Measurements from ENCODE around the gene CMKLR1.

Gene CMKLR1

GRCh38 chr12:108266131-108266530 is 73.0 kb downstream of the CMKLR1 start:
- DNase-seq (ENCODE audit: low read depth in 2 of 2): no peak

- DNase-seq (ENCODE audit: low read depth in 2 of 2): no peak
These were observed 73.6 kb downstream of the CMKLR1 start for GRCh38 chr12:108265505-108265904.

DNA sequence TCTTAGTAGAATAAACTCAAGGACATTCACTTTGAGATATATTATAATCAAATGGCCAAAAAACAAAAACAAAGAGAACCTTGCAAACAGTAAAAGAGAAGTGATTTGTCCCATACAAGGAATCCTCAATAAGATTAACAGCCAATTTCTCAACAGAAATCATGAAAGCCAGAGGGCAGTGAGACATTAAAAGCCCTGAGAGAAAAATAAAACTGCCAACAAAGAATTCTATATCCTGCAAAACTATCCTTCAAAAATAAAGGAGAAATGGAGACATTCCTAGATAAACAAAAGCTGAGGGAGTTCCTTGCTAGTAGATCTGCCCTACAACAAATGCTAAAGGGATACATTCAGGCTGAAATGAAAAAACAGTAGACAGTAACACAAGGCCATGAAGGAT is 78.1 kb downstream of the CMKLR1 start:
- DNase-seq (ENCODE audit: low read depth in 2 of 2): no peak

- DNase-seq (ENCODE audit: low read depth in 2 of 2): no peak
These were observed 79.1 kb downstream of the CMKLR1 start for GRCh38 chr12:108260039-108260438.

DNA sequence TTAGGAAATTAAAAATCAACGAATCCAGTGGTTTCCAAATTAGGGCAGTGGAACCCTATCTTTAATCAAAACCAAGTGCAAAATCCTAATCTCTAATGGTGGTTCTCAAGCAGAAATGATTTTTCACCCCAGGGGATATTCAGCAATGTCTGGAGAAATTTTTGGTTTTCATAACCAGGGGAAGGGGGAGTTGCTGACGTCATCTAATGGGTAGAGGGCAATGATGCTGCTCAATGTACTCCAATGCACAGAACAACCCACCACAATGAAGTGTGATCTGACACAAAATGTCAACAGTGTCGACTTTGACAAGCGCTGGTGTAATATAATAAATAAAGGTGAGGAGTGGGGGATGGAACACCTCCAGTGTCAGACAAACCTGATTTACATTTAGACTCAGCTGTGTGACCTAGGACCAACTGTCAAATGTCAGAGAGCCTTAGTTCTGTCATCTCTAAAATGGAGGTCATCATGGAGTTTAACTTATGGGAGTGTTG is 81.5 kb downstream of the CMKLR1 start:
- DNase-seq (ENCODE audit: low read depth in 2 of 2): no peak

- no peak for DNase-seq (ENCODE audit: low read depth in 2 of 2)
These were observed 82.1 kb downstream of the CMKLR1 start for GRCh38 chr12:108257004-108257403.

DNA sequence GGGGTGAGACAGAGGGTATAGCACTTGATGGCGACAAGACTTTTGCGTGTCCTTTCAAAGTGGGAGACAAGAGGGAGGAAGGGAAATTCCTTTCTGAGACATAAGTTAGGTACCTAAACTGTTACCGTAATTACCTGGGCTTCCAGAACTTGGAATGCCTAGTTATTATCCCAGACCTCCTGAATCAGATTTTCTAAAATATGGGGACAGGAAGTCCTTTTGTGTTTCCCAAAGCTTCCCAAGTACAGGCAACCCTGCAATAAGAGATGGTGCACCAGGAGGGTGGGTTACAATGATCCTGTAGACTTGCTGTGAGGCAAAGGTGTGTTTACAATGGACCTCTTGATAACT is 83.9 kb downstream of the CMKLR1 start:
- no peak for DNase-seq (ENCODE audit: low read depth in 2 of 2)

DNA sequence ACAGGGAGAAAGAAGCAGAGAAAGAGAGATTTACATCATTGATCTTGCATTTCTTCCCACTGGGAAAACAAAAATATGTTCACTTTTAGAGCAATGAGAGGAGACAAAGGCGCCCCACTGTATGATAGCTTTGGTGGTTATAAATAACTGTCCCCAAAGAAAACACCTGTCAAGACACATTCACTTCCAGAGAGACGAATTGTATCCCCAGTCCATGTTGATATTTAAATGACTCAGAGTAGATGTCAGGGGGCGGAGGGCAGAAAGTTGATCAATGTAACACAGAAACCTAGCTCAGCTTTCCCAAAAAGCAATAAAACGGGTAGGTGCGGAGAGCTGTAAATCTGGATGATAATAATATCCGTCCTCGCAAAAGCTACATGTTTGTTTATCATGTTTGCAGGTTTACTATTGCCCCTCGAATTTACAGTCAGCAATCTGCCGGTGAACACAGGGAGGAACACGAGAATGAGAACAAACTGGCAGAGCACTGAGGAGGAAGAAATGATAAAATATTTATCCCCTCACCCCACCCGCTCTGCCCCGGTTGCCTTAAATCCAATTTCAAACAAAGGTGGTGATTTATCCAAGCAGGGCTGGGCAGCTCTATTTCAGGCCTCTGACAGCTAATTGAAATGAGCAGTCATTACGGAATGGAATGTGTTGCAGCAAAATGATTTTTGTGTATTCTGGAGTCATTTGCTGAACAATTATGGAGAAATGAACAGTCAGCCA is 84.4 kb downstream of the CMKLR1 start:
- no peak for DNase-seq (ENCODE audit: low read depth in 2 of 2)

- DNase-seq (ENCODE audit: low read depth in 2 of 2): no peak
These were observed 85.1 kb downstream of the CMKLR1 start for GRCh38 chr12:108254030-108254429.

DNA sequence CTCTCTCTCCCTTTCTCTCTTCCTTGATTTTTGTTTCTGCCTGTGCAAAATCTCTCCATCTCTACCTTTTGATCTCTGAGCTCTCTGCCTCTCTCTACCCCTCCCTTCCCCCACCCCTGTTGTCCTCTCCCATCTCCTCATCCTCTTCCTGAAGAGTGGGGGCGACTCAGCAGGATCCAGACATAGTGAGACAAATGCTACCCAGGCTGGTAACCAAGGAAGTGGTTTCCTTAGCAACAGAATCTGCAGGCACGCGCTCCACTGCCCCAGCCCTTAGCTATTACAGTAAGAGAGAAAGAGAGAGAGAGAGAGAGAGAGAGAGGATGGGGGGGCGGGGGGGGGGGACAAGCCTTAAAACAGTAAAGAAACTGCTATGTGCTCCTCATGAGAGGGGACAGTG is 85.6 kb downstream of the CMKLR1 start:
- no peak for DNase-seq (ENCODE audit: low read depth in 2 of 2)

DNA sequence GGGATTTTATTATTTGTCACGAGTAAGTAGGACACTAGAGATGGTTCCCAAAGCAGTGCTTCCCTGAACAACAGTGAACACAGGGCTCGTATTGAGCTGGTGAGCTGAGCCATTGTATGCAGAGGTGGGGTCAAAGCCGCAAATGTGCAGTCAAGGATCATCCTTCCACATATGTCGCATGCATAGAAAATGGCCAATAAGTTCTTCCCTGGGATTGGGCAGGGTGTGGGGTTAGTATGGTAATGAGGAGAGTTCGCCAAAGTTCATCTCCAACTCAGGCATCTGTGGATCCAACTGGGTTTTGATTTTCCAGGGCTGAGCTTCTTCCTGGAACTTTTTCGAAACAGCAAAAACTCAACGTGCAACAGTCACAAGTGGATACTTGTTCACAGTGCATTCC is 86.6 kb downstream of the CMKLR1 start:
- no peak for DNase-seq (ENCODE audit: low read depth in 2 of 2)

DNA sequence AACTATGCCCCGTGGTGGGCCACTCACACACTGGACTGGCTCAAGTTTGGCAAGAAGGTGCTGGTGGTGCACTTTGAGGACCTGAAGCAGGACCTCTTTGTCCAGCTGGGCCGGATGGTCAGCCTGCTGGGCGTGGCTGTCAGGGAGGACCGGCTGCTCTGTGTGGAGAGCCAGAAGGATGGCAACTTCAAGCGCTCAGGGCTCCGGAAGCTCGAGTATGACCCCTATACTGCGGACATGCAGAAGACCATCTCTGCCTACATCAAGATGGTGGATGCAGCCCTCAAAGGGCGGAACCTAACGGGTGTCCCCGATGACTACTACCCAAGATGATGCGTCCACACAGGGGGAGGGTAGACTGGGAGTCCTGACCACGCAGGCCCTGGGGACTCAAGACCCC is 91.1 kb downstream of the CMKLR1 start:
- no peak for DNase-seq (ENCODE audit: low read depth in 2 of 2)

DNA sequence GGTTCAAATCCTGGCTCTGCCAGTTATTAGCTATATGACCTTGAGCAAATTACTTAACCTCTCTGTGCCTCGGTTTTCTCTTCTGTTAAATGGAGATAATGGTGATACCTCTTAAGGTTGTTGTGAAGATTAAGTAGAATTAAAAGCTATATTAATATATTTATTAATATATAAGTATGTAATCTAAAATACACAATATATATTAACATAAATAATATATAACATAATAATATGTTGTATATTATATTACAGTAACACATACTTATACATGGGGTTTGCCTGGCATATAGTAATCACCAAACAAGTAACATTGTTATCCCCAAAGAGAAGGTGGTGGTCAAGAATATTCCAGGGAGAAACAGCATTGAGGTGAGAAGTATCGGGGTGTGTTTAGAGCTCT is 92.0 kb downstream of the CMKLR1 start:
- DNase-seq (ENCODE audit: low read depth in 2 of 2): no peak

- DNase-seq (ENCODE audit: low read depth in 2 of 2): no peak
These were observed 97.0 kb downstream of the CMKLR1 start for GRCh38 chr12:108241986-108242703.

DNA sequence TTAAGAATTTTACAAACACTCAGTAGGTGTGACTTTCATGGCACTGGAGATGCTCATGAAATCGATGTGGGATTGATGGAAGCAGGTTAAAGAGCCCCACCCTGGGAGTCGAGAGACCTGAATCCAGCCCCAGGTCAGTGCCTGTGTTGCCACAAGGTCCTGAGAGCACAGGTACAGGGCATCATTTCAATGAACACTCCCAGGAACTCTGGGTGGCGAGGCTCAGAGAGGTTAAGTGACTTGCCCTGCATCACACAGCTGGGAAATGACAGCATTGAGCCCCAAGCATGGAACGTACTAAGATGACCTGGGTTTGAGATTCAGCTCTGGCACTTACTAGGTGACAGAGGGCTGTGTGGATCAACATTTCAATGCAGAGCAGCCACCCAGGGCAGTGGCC is 98.2 kb downstream of the CMKLR1 start:
- no peak for DNase-seq (ENCODE audit: low read depth in 2 of 2)

GRCh38 chr12:108240027-108240785 is 98.9 kb downstream of the CMKLR1 start:
- no peak for DNase-seq (ENCODE audit: low read depth in 2 of 2)

DNA sequence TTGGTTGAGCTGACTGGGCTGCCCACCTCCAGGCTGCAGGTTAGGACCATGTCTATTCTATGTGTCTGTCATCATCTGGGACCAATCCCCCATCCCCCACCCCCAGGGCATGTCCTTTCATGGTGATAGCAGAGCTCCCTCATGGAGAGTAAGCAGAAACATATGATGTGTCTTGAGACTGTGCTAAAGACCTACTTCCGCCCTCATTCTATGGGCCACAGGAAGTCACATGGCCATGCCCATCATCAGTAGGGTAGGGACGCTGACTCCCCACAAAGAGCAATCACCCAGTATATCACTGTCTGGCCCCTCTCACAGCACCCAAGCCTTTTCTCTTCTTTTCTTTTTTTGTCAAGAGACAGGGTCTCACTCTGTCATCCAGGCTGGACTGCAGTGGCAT is 99.7 kb downstream of the CMKLR1 start:
- DNase-seq (ENCODE audit: low read depth in 2 of 2): no peak

- no peak for DNase-seq (ENCODE audit: low read depth in 2 of 2)
These were observed 100.6 kb downstream of the CMKLR1 start for GRCh38 chr12:108238474-108238873.

All from fibroblast of skin of left quadriceps (primary cell).